ENCODE measurements around the gene FARSB.

DNA sequence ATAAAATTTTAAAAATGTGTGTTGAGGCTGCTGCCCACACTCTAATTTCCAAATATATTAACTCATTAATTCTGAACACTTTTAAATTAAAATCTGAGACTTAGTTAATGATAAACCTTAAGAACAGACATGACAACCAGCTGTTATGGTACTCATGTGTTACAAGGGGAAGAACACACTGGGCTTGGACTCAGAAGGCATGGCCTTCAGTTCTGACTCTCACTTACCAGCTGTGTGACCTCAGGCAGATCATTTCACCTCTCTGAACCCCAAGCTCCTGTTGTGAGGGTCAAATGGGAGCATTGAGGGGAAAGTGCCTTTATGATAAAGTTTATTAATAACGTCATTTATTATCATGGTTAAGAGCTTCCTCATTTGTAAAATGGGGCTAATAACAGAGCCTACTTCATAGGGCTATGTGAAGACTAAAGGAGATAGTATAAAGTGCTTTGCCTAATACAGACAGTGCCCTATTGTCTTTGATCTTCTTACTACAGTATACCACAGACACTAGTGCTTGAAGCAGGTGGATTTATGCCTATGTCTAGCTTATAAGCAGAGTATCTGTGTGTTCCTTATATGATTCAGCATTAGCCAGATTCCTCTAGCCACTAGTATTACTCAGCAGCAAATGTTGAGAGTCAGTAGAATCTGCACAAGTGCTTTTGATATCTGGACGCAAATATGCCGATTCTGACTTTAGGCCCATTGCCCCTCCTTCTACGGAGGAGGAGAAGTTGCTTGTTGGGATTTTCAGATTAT is 131.9 kb downstream of the FARSB start:
- TF ChIP-seq, protein P1, sequence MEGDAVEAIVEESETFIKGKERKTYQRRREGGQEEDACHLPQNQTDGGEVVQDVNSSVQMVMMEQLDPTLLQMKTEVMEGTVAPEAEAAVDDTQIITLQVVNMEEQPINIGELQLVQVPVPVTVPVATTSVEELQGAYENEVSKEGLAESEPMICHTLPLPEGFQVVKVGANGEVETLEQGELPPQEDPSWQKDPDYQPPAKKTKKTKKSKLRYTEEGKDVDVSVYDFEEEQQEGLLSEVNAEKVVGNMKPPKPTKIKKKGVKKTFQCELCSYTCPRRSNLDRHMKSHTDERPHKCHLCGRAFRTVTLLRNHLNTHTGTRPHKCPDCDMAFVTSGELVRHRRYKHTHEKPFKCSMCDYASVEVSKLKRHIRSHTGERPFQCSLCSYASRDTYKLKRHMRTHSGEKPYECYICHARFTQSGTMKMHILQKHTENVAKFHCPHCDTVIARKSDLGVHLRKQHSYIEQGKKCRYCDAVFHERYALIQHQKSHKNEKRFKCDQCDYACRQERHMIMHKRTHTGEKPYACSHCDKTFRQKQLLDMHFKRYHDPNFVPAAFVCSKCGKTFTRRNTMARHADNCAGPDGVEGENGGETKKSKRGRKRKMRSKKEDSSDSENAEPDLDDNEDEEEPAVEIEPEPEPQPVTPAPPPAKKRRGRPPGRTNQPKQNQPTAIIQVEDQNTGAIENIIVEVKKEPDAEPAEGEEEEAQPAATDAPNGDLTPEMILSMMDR (IDR thresholded peaks at IDR 0.05; ENCODE audit: low read depth, low read length) = no peak
- no peak for TF ChIP-seq EZH2phosphoT487 (IDR thresholded peaks at IDR 0.05; ENCODE audit: low read depth)
